Panc1 (cell line): ENCODE results near the gene KIAA1191.

Experiments used
- CTCF ChIP-seq: fragments of 450-650 bp; IDR thresholded peaks from 2 replicates; pipeline ENCODE4 v1.5.1; 2017; ENCODE audit warnings: mild to moderate bottlenecking
- TF ChIP-seq, protein P1 (sequence below), 2 experiments: IDR thresholded peaks; 2 replicates each; pipeline ENCODE4 v1.6.1; 2011 to 2012; ENCODE audit warnings: low read depth in 2 of 2, control low read depth in 1 of 2, low read length in 1 of 2, mild to moderate bottlenecking in 1 of 2, moderate library complexity in 1 of 2; ENCODE audit not compliant: insufficient read depth in 1 of 2

GRCh38 chr5:176386491-176386890 lies 24.9 kb upstream of the KIAA1191 start:
- TF ChIP-seq, protein P1, sequence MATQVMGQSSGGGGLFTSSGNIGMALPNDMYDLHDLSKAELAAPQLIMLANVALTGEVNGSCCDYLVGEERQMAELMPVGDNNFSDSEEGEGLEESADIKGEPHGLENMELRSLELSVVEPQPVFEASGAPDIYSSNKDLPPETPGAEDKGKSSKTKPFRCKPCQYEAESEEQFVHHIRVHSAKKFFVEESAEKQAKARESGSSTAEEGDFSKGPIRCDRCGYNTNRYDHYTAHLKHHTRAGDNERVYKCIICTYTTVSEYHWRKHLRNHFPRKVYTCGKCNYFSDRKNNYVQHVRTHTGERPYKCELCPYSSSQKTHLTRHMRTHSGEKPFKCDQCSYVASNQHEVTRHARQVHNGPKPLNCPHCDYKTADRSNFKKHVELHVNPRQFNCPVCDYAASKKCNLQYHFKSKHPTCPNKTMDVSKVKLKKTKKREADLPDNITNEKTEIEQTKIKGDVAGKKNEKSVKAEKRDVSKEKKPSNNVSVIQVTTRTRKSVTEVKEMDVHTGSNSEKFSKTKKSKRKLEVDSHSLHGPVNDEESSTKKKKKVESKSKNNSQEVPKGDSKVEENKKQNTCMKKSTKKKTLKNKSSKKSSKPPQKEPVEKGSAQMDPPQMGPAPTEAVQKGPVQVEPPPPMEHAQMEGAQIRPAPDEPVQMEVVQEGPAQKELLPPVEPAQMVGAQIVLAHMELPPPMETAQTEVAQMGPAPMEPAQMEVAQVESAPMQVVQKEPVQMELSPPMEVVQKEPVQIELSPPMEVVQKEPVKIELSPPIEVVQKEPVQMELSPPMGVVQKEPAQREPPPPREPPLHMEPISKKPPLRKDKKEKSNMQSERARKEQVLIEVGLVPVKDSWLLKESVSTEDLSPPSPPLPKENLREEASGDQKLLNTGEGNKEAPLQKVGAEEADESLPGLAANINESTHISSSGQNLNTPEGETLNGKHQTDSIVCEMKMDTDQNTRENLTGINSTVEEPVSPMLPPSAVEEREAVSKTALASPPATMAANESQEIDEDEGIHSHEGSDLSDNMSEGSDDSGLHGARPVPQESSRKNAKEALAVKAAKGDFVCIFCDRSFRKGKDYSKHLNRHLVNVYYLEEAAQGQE (IDR thresholded peaks at IDR 0.05; ENCODE audit: insufficient read depth in 1 of 2, low read depth in 2 of 2, low read length in 1 of 2): no peak
- TF ChIP-seq CTCF: no peak
